Spleen (tissue), 11 donors: ENCODE data around the gene UBA7. TPM values are rescaled to one million over a fixed set of nuclear protein-coding genes. Genes with fewer than 3 reads are reported as not detected.

Source experiments
- DNase-seq: peaks from one replicate; pipeline ENCODE4 v3.0.0-alpha.2; 2020
- H3K27ac ChIP-seq, 8 donors: fragments of 200-600 bp; sonication (generic) in 7 of 8; 1 replicate in 4 of 8; 2 replicates in 4 of 8; pipeline versions ENCODE4 v1.5.0 to v1.8.0; 2016 to 2021; ENCODE audit warnings: inconsistent platforms in 4 of 8, mild to moderate bottlenecking in 4 of 8, moderate library complexity in 1 of 8
- H3K27me3 ChIP-seq, 7 donors: fragments of 200-600 bp; sonication (generic) in 6 of 7; replicated peaks in 1 of 7; 1 replicate in 4 of 7; 2 replicates in 3 of 7; pipeline versions ENCODE4 v1.5.0 to v1.8.0; 2016 to 2021; ENCODE audit warnings: inconsistent platforms in 3 of 7, mild to moderate bottlenecking in 1 of 7
- H3K36me3 ChIP-seq, 6 donors: fragments of 200-600 bp; sonication (generic) in 5 of 6; 1 replicate in 4 of 6; 2 replicates in 2 of 6; pipeline versions ENCODE4 v1.5.0 to v1.8.0; 2016 to 2021; ENCODE audit warnings: inconsistent platforms in 2 of 6
- H3K4me1 ChIP-seq, 6 donors: fragments of 200-600 bp; sonication (generic) in 5 of 6; 1 replicate in 3 of 6; 2 replicates in 3 of 6; pipeline versions ENCODE4 v1.5.0 to v1.8.0; 2016 to 2021; ENCODE audit warnings: inconsistent platforms in 3 of 6
- H3K4me3 ChIP-seq, 8 donors: fragments of 200-600 bp; sonication (generic) in 7 of 8; 1 replicate in 4 of 8; 2 replicates in 4 of 8; pipeline versions ENCODE4 v1.5.0 to v1.8.0; 2016 to 2021; ENCODE audit warnings: inconsistent platforms in 4 of 8, mild to moderate bottlenecking in 4 of 8, moderate library complexity in 2 of 8
- H3K9me3 ChIP-seq, 8 donors: fragments of 200-600 bp; sonication (generic) in 7 of 8; 1 replicate in 4 of 8; 2 replicates in 4 of 8; pipeline versions ENCODE4 v1.5.0 to v1.8.0; 2016 to 2021; ENCODE audit warnings: inconsistent platforms in 4 of 8
- POLR2A ChIP-seq, 3 donors: fragments of 450-650 bp; IDR thresholded peaks; one replicate each; pipeline ENCODE4 v1.5.1; 2017; ENCODE audit warnings: antibody characterized with exemption in 3 of 3, mild to moderate bottlenecking in 1 of 3
- POLR2AphosphoS5 ChIP-seq, 3 donors: sonication (generic); formaldehyde crosslinking; IDR thresholded peaks; one replicate each; pipeline ENCODE4 v1.5.1; 2017; ENCODE audit warnings: antibody characterized with exemption in 3 of 3
- WGBS, 5 donors: extraction: QIAGEN DNeasy Blood & Tissue Kit in 3 of 5; methylation state at CpG; one replicate each; pipeline versions ENCODE4 v1.1.5 to v1.1.7; 2013 to 2018; 5-methylcytosine and 5-hydroxymethylcytosine counted together
- intact Hi-C: fragments of 100-400 bp; cut with DNase I; formaldehyde crosslinking; loops from one replicate; pipeline ENCODE4 v1.15.0; 2023; ENCODE audit warnings: low total_unique reads
- polyA plus RNA-seq, 3 donors: library from polyadenylated mRNA; stranded (reverse); fragments of 200-250 nt; gene quantifications; one replicate each; pipeline ENCODE4 v1.2.1, GENCODE V29; 2013
- total RNA-seq, 7 donors: library from RNA; depleted of rRNA in 3 of 7; stranded (reverse); fragments of >200 nt in 3 of 7; fragmentation: NEBNext Ultra II Directional in 4 of 7; extraction: Animal tissue kit (Norgen Biotek cat#: 25700) in 4 of 7; gene quantifications; one replicate each; pipeline versions ENCODE4 v1.1.0 to v1.2.1, GENCODE V29; 2016 to 2021
- TF ChIP-seq, protein P1 (sequence below), 11 experiments: fragments of 200-600 bp in 7 of 11; fragments of 450-650 bp in 4 of 11; sonication (generic) in 4 of 11; IDR thresholded peaks in 8 of 11; conservative IDR thresholded peaks in 3 of 11; 1 replicate in 7 of 11; 2 replicates in 4 of 11; pipeline versions ENCODE4 v1.4.0 to v1.8.0; 2016 to 2021; ENCODE audit warnings: antibody characterized with exemption in 11 of 11, inconsistent platforms in 4 of 11, mild to moderate bottlenecking in 1 of 11
- donor health status: healthy with polysubstance abuse.
- donor health status: DM: no; HTN: no; CAD: no; lungs with moderate emphysema.
- donor health status: DM: no; HTN: no; CAD: no.
- donor health status: Bipolar disorder and iron deficiency.
- donor health status: healthy.
- donor health status: DM: no; HTN: no; CAD: no.
- donor health status: DM: yes; HTN: yes; CAD: no.

Gene UBA7
- total and polyA plus RNA-seq, 10 donors = 91.1 to 231 (median 220) TPM

DNA sequence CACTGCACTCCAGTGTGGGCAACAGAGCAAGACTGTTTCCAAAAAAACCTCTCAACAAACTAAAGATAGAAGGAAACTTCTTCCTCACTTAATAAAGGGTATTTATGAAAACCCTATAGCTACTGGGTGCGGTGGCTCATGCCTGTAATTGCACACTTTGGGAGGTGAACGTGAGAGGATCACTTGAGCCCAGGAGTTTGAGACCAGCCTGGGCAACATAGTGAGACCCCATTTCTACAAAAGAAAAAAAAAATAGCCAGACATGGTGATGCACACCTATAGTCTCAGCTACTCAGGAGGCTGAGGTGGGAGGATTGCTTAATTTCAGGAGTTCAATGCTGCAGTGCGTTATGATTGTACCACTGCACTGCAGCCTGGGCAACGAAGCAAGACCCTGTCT, 49.8 kb downstream of the UBA7 start:
- Histone ChIP-seq H3K36me3 (peaks cover 0 to 57% (median 5%) of the 10 kb centered on the region in 6 donors), H3K27ac (no peak overlapping the region), H3K4me3 (no peak overlapping the region), H3K27me3 (no peaks in the 10 kb centered on the region), H3K4me1 (peaks cover 0 to 43% (median 6%) of the 10 kb centered on the region in 6 donors), H3K9me3 (no peaks in the 10 kb centered on the region)
- 94 to 99% (median 97%) methylated on average over 4 of the region's 4 CpGs for WGBS, 5 donors
- TF ChIP-seq, protein P1, sequence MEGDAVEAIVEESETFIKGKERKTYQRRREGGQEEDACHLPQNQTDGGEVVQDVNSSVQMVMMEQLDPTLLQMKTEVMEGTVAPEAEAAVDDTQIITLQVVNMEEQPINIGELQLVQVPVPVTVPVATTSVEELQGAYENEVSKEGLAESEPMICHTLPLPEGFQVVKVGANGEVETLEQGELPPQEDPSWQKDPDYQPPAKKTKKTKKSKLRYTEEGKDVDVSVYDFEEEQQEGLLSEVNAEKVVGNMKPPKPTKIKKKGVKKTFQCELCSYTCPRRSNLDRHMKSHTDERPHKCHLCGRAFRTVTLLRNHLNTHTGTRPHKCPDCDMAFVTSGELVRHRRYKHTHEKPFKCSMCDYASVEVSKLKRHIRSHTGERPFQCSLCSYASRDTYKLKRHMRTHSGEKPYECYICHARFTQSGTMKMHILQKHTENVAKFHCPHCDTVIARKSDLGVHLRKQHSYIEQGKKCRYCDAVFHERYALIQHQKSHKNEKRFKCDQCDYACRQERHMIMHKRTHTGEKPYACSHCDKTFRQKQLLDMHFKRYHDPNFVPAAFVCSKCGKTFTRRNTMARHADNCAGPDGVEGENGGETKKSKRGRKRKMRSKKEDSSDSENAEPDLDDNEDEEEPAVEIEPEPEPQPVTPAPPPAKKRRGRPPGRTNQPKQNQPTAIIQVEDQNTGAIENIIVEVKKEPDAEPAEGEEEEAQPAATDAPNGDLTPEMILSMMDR (IDR thresholded peaks at IDR 0.05 in 8 of 11, conservative IDR thresholded peaks at IDR 0.05 in 3 of 11) = no peak
- TF ChIP-seq POLR2AphosphoS5 (IDR thresholded peaks at IDR 0.05) (no peak), POLR2A (IDR thresholded peaks at IDR 0.05) (no peak)
- no peak for DNase-seq
- intact Hi-C loops = no loop called here

DNA sequence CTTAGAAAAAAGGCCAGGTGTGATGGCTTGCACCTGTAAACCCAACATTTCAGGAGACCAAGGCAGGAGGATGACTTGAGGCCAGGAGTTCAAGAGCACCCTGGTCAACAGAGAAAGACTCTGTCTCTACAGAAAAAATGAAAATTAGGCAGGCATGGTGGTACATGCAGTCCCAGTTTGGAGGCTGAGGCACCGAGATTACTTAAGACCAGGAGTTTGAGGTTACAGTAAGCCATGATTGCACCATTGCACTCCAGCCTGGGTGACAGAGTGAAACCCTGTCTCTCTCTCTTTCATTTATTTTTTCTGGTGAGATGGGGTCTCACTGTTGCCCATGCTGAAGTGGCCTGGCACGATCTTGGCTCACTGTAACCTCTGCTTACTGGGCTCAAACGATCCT, 52.1 kb downstream of the UBA7 start:
- intact Hi-C loops = no loop called here
- no peak for TF ChIP-seq POLR2AphosphoS5 (IDR thresholded peaks at IDR 0.05)
- 56 to 89% (median 75%) methylated on average over 3 of the region's 3 CpGs for WGBS, 5 donors
- Histone ChIP-seq H3K4me1 (peaks cover 0 to 59% (median 6%) of the 10 kb centered on the region in 6 donors), H3K27me3 (no peaks in the 10 kb centered on the region), H3K9me3 (no peaks in the 10 kb centered on the region), H3K4me3 (no peak overlapping the region), H3K27ac (no peak overlapping the region), H3K36me3 (peaks cover 0 to 49% (median 3%) of the 10 kb centered on the region in 6 donors)
- DNase-seq = no peak

DNA sequence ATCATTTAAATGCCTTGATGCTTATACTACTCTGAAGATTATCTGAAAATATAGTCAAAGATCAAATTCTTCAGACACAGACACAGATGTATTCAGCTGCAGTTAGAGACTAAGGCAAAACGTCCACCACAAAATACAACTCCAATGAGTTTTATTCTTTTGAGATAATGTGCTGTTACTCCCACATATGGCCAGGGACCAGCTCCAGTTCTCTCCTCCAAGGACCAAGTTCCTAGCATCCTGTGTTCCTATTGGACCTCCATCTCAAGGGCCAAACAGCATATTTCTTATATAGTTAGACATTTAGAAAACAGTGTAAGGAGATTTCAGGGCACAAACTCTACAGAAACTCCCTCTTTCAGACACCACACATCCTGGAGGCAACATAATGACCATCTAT, 54.5 kb downstream of the UBA7 start:
- Histone ChIP-seq H3K4me1 (peaks cover 0 to 77% (median 17%) of the 10 kb centered on the region in 6 donors), H3K4me3 (no peak overlapping the region), H3K9me3 (no peaks in the 10 kb centered on the region), H3K27me3 (no peaks in the 10 kb centered on the region), H3K36me3 (peaks cover 0 to 36% (median 3%) of the 10 kb centered on the region in 6 donors), H3K27ac (no peak overlapping the region)
- intact Hi-C loops = no loop called here
- TF ChIP-seq POLR2A (IDR thresholded peaks at IDR 0.05) (no peak), POLR2AphosphoS5 (IDR thresholded peaks at IDR 0.05) (no peak)
- TF ChIP-seq, protein P1 (IDR thresholded peaks at IDR 0.05 in 8 of 11, conservative IDR thresholded peaks at IDR 0.05 in 3 of 11) = no peak
- WGBS, 5 donors = 32 to 71% (median 59%) methylated on average over 1 of the region's 1 CpG
- DNase-seq = no peak

DNA sequence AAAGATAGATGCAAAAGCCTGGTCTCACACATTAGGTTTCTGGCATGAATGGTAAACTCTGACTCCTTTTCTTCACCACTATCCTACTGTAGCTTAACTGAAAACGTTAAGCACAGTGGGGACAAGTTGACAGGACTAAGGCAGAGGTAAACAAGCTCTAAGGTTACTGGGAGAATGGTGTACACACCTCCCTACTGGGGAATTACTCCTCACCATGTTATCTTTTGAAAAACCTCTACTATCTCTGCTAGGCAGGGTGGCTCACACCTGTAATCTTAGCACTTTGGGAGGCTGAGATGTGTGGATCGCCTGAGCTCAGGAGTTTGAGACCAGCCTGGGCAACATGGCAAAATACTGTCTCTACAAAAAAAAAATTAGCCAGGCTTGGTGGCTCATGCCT, 56.6 kb downstream of the UBA7 start:
- TF ChIP-seq POLR2A (IDR thresholded peaks at IDR 0.05) (no peak), POLR2AphosphoS5 (IDR thresholded peaks at IDR 0.05) (no peak)
- TF ChIP-seq, protein P1 (IDR thresholded peaks at IDR 0.05 in 8 of 11, conservative IDR thresholded peaks at IDR 0.05 in 3 of 11) = no peak
- intact Hi-C loops = no loop called here
- no peaks in the 10 kb centered on the region for H3K9me3 ChIP-seq
- H3K4me3 ChIP-seq = no peak overlapping the region
- peaks cover 0 to 18% (median 0%) of the 10 kb centered on the region in 6 donors for H3K36me3 ChIP-seq
- H3K27me3 ChIP-seq = no peaks in the 10 kb centered on the region
- DNase-seq = no peak
- 76 to 87% (median 83%) methylated on average over 2 of the region's 2 CpGs for WGBS, 5 donors
- peaks cover 0 to 75% (median 23%) of the 10 kb centered on the region in 6 donors for H3K4me1 ChIP-seq
- H3K27ac ChIP-seq = no peak overlapping the region

DNA sequence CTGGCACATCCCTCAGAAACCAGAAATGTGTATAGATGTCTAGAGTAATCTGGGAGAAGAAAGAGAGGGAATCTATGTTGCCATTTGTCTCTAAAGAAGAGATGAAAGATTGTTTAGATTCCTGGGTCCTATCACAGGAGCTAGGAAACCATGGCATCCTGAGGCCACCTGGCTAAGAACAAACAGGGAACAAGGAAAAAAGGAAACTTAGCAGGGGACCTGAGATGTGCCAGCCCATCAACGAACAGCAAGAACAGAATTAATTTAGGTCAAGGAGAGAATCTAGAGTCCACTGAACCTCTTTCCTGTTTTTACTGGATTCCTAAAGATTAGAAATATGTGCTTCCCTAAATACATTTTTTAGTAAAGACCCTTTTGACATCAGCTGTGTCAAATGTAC, 57.7 kb downstream of the UBA7 start:
- Histone ChIP-seq H3K4me1 (peaks cover 0 to 68% (median 20%) of the 10 kb centered on the region in 6 donors), H3K27me3 (no peaks in the 10 kb centered on the region), H3K4me3 (no peak overlapping the region), H3K36me3 (peaks cover 0 to 28% (median 0%) of the 10 kb centered on the region in 6 donors), H3K27ac (no peak overlapping the region), H3K9me3 (no peaks in the 10 kb centered on the region)
- TF ChIP-seq, protein P1 (IDR thresholded peaks at IDR 0.05 in 8 of 11, conservative IDR thresholded peaks at IDR 0.05 in 3 of 11) = no peak
- no peak for TF ChIP-seq POLR2A (IDR thresholded peaks at IDR 0.05)
- no peak for TF ChIP-seq POLR2AphosphoS5 (IDR thresholded peaks at IDR 0.05)
- 50 to 76% (median 65%) methylated on average over 1 of the region's 1 CpG for WGBS, 5 donors
- intact Hi-C loops = no loop called here
- DNase-seq = no peak
